K562 treated with DMSO at 1 percent for 12 hours (cell line): ENCODE data around the gene TRAK1. TPM values are rescaled to one million over a fixed set of nuclear protein-coding genes. Genes with fewer than 3 reads are reported as not detected.

Experiments used
- total RNA-seq: library from RNA; unstranded; fragments of 300-600 nt; gene quantifications from 2 replicates; pipeline ENCODE4 v1.2.3, GENCODE V29; 2022; ENCODE audit not compliant: insufficient read depth

The TRAK1 gene
- 10.7 and 28.8 TPM in 2 replicates for total RNA-seq

GRCh38 chr3:42090973-42091731, at the start of gene TRAK1:
Gene TRAK1, plus strand, starts transcription at chr3:42091357. Its CDS starts 113 bp downstream, at chr3:42091470.

GRCh38 chr3:42266085-42266484, 174.9 kb downstream of the TRAK1 start, which contains the start of gene CCK:
Gene CCK, minus strand, starts transcription at chr3:42266185. Its CDS starts 2,555 bp downstream, at chr3:42263630.

Other genes starting within 250 kb of the TRAK1 start
- 1.5 TPM in 1 of 2 replicates, not detected in the other for gene ULK4, start 129.3 kb upstream of the TRAK1 start, total RNA-seq
- gene CCK, start 174.8 kb downstream of the TRAK1 start, total RNA-seq = not detected in 2 replicates